ENCODE data around the gene SPC25.
A peak's percentile ranks its signal among the peaks of the same experiment; 100 is the strongest.
"Not testable (repeated sequence)": the region's sequence is repeated elsewhere in the genome, so short reads cannot be mapped to it uniquely, and the experiment has no call there.

The SPC25 gene

DNA sequence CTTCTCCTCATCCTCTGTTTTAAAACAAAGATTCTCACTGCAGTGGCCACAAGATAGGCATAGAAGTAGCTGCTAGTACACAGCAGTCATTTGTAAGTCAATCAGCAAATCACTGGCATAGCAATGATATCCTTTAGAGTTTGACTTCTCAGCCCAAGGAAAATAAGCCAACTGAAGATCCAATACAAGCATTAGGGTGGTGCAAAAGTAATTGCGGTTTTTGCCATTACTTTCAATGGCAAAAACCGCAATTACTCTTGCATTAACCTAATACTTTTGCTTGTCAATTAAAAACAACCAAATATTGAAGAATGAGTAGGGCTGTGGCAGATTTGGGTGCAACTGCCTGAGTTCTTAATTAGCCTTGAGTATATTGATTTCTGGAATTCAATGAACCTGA is 13.7 kb upstream of the SPC25 start:
- DNase-seq (ENCODE audit: low spot score), result no peak

DNA sequence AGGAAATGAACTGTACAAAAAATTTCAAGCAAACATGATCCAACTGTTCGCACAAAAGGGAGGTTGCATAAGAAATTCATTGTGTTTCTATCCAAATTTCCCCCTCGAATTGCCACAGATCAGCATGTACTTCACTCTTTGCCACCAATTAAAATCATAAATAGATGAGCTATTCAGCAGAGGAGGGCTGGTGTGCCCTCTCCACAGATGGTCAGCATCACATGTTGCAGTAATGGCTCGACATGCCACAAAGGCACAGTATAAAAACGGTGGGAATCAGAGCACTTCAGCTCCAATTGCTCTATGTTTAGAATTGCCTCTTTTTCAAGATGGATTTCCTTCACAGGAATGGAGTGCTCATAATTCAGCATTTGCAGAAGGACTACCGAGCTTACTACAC is 10.8 kb upstream of the SPC25 start, which contains the start of gene G6PC2:
Gene G6PC2 (plus strand): TSS at position 289 of the 400 bp plus-strand sequence. CDS start 41 bp downstream, at position 330.
- no peak for DNase-seq (ENCODE audit: low spot score)

DNA sequence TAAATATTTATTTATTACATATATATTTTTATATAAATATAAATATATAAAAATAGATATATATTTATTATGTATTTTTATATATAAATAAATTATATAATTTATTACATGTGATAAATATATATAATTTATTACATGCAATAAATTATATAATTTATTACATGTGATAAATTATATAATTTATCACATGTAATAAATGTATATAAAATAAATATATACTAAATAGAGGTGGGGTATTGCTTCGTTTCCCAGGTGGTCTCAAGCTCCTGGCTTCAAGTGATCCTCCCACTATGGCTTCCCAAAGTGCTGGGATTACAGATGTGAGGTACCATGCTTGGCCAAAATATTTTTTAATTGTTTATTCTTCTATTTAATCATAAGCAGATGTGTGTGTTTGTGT is 7.2 kb upstream of the SPC25 start:
- DNase-seq (ENCODE audit: low spot score), result no peak

DNA sequence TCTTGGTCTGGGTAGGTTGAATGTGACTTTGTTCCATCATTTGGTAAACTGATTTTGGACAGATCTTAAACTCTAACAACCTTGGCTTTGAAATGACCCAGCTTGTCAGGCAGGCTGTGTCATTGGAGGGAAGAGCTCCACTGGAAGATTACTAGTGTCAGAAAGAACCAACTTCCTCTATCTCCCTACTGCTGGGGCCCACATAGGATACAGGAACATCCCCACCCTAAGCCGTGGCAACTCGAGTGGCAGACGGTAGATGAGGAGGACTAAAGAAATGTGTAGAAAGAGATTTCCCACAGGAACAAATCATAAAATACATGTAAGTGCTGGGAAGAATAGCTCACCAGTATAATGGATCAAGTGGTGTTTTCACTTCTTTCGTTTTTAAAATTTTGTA is 6.6 kb upstream of the SPC25 start:
- no peak for DNase-seq (ENCODE audit: low spot score)

DNA sequence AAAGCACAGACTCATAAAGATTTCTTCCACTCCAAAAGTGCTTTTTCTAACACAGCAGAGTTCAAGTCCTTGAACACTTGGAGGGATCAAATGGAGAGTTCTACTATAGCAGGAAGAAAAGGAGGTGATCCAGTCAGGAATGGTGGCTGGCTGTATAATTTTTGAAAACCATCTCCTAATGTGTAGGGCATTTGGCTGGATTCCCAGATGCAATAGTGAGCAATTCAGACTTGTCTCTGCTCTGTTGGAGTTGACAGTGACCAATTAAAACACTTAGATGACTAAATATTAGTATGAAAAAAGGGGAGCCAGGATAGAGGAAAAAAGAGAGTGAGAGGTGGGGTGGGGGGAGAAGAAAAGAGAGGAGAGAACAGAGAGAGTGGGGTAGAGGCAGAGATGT is 5.5 kb upstream of the SPC25 start:
- DNase-seq (ENCODE audit: low spot score), result no peak

DNA sequence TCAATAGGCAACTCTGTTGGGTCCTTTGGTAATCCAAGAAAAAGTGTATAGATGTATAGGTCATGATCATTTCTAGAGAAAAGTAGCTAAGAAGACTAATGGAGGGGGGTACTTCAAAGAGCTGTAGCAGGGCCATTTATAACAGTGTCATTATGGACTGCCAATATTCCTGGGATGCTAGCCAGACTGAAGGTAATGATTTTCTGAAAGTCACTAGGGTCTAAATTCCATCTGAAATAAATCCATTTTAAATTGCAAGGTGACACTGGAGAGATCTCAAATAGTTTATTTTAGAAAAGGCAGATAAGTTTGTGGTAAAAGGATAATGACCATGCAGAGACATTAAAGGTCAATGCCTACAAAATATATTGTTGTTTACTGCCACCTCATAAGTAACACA is 4.5 kb upstream of the SPC25 start:
- no peak for DNase-seq (ENCODE audit: low spot score)

DNA sequence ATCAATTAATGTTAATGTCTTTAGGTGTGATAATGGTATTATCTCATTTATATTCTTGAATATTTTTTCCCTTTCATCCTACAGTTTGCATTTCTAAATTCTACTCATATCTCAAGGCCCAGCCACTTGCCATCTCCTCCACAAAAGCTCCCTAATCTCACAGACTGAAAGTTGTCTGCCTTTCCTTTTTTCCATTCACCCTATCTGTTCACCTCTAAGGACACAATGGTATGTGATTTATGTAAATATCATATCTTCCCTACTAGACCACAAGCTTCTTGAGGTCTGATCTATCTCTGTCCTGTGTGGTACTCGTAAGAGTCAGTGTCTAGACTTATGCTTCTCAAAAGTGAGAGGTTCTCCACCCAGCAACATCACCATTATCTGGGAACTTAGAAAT is 3.9 kb upstream of the SPC25 start:
- no peak for DNase-seq (ENCODE audit: low spot score)

DNA sequence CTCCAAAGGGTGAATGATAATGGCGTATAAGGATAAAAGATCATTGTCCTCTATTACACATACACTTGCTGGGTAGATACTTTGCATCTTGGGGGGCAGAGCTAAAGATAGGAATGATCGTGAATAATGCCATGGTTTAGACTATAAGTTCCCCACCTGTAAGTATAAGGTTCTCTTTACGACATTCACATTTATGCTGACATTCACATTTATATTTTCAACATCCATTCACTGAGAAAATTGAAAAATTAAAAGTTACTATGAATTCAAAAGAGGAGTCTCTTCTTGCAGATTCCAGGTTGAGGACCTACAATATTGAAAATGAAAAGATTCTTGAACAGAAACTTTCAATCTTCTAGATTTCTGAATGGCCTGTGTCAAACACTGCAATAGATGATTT is 2.1 kb upstream of the SPC25 start:
- DNase-seq (ENCODE audit: low spot score), result no peak

DNA sequence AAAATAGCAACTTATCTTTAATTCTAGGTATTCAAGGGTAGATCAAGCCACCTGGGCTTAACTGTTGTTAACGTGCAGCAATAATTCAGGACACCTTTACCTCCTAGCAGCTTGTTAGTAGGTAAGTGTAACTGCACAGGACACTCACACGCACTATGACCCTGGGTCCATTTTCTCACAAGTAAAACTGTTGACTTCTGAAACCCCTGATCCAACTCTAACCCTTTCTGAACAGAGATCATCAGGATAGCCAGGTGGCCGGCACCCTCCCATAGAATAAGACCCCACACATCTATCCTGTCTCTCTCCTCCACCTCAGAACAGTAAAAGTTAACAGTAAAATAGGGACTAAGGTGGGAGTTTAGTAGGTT is 610 bp downstream of the SPC25 start:
- DNase-seq (ENCODE audit: low spot score), result no peak

DNA sequence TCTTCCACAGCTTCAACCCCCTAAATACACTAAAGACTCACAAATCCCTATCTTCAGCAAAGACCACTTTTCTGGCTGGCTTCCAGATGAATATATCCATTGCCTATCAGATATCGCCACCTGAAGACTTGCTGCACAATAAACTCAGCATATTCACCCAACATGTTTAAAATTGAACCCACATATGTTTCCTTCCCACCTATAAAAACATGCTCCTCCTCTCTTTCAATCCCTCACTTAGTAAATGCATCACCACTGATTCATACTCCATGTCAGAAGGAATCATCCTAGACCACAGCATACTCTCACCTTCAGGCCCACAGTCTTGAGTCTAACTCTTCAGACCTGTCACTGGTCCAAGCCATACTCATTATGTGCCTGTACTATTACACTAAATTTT is 5.3 kb downstream of the SPC25 start:
- peak; percentile 4 for DNase-seq (ENCODE audit: low spot score)

DNA sequence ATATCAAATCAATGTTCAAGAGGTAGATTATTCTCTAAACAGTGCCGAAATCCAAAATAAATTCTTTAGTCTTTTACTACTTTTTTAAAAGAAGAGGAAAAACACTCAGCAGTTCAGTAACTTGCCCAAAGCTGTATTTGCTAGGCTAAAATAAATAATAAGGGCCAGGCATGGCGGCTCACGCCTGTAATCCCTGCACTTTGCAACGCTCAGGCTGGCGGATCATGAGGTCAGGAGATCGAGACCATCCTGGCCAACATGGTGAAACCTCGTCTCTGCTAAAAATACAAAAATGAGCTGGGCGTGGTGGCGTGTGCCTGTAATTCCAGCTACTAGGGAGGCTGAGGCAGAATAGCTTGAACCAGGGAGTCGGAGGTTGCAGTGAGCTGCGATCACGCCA is 8.1 kb downstream of the SPC25 start:
- not testable (repeated sequence) for DNase-seq (ENCODE audit: low spot score)

DNA sequence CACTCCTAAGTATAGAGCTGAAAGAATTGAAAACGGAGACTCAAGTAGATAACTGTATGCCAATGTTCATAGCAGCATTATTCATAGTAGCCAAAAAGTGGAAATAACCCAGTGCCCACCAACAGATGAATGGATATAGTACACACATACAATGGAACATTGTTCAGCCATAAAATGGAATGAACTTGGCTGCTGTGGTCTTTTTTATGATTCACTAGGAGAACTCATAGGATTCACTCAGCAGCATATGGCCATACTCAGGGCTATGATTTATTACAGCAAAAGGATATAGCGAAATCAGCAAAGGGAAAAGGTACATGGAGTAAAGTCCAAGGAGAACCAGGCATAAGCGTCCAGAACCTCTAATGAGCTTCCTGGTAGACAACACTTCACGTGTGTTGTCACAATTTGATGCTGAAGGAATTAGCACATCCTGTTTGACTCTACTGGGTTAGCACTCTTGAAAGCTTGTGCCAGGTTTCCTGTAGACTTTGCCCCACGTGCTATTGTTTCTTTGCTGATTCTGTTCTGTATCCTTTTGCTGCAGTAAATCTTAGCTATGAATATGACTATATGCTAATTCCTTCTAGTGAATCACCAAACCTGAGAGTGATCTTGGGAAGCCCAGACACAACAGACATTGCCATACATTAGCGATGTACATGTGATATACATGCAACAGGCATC is 15.7 kb downstream of the SPC25 start:
- no peak for DNase-seq (ENCODE audit: low spot score)

DNA sequence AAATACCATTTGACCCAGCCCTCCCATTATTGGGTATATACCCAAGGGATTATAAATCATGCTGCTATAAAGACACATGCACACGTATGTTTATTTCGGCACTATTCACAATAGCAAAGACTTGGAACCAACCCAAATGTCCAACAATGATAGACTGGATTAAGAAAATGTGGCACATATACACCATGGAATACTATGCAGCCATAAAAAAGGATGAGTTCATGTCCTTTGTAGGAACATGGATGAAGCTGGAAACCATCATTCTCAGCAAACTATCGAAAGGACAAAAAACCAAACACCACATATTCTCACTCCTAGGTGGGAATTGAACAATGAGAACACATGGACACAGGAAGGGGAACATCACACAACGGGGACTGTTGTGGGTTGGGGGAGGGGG is 19.4 kb downstream of the SPC25 start:
- DNase-seq (ENCODE audit: low spot score), result not testable (repeated sequence)

DNA sequence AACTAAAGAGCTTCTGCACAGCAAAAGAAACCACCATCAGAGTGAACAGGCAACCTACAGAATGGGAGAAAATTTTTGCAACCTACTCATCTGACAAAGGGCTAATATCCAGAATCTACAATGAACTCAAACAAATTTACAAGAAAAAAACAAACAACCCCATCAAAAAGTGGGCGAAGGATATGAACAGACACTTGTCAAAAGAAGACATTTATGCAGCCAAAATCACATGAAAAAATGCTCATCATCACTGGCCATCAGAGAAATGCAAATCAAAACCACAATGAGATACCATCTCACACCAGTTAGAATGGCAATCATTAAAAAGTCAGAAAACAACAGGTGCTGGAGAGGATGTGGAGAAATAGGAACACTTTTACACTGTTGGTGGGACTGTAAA is 19.9 kb downstream of the SPC25 start:
- DNase-seq (ENCODE audit: low spot score), result not testable (repeated sequence)

DNA sequence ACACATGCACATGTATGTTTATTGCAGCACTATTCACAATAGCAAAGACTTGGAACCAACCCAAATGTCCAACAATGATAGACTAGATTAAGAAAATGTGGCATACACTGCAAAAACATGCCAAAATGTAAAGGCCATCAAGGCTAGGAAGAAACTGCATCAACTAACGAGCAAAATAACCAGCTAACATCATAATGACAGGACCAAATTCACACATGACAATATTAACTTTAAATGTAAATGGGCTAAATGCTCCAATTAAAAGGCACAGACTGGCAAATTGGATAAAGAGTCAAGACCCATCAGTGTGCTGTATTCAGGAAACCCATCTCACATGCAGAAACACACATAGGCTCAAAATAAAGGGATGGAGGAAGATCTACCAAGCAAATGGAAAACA is 23.1 kb downstream of the SPC25 start:
- DNase-seq (ENCODE audit: low spot score), result not testable (repeated sequence)

DNA sequence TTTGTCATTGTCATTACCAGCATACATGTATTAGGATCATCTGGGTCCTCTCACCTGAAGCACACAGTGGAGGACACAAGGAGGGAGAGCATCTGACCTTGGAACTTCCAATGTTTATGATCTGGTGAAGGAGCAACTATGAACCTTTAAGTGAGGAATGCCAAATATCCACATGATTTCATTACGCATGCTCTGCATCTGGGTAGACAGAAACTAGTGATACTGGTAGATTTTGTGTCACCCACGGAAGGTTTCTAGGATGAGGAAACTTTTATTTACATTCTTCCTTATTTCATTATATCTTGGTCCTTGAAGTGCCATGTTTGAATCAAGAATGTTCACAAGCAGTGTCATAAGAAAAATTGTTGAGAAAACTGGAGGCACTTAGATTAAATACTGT is 32.1 kb downstream of the SPC25 start:
- DNase-seq (ENCODE audit: low spot score), result no peak

DNA sequence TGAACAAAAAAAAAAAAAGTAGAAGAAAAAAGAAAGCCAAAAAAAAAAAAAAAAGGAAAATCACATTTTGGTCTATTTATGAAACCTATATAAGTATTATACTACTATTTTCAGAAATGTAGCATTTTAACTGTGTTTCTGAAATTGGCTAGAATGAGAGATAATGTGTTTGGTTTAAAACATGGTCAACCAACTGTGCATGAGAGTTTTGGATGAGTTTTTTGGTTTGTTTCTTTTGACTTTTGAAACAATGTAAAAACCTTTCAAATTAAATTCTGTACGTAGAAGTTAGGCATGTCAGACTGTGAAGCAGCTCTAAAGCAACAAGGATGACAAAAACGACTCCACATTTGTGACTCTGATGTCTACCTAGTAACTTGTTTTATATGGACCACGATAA is 34.6 kb downstream of the SPC25 start:
- DNase-seq (ENCODE audit: low spot score), result no peak

DNA sequence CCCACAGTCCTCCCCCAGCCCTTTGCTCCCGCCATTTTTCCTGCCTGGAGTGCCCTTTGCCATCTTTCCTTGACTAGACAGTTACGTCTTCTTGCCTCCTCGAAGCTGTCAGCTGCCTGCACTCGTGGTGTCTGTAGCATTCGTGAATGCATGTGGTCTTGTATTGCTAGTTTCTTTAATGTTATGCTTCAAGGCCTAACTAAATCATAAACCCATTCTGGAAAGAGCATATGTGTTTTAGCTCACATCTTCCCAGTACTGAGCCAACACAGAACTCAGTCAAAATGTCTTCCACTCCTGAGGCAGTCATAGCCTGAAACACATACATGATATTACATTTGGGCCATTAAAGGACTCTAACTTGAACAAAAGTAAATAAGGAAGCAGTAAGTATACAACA is 35.6 kb downstream of the SPC25 start:
- DNase-seq (ENCODE audit: low spot score), result no peak

DNA sequence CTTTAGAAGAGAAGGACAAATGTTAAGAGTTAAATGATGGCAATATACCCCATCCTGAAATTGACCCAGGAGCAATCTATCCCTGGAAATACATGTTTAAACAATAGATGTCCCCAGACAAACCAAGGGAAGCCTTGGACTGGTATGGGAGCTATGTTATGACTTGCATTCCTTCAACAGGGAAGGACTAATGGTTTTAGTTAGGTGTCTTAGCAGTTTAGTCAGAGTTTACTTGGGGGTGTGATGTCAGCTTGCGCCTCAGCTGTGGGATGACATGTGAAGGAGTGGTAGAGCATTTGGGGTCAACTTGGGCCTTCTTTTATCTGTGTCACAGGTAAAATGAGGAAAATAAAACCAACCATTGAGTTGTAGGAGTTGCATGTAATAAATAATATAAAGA is 36.8 kb downstream of the SPC25 start:
- DNase-seq (ENCODE audit: low spot score), result no peak

DNA sequence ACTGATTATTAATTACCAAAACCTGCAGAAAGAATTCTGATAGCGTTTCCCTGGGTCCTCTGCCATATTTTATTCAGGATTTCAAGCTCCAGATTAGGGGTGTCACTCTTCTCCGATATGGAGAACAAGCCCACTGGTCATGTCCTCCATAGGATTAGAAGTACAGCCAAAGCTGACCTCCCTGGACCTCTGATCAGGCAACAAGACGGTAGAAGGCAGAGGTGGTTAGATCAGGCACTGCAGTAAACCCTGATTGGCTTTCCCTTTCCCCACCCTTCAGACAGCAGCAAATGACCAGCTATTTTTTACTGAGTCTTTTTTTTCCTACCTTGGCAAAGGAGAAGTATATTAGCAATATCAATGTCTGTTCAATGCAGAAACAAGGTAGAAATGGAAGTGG is 37.7 kb downstream of the SPC25 start:
- no peak for DNase-seq (ENCODE audit: low spot score)

DNA sequence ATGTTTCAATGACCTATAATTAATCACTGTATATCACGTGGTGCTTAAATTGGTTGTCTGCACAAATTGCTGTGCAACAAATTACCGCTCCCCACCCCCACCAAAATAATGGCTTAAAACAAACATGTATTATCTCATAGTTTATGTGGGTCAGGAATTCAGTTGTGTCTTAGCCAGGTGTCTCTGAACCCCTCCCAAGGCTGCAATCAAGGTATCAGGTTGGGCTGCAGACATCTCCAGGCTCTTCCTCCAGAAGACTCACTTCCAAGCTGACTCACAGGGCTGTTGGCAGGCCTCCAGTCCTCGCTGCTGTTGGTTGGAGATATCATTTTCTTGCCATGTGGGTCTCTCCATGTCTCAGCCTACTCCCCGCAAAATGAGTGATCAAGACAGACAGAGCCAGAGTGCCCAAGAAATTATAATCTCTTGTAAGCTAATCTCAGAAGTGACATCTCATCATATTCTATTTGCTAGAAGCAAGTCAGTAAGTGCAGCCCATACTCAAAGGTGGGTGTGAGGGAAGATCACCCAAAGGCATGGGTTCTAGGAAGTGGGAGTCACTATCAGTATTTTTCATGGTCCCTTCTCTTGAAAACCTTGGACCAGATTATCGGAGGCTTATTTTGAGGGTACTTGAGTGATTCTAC is 38.4 kb downstream of the SPC25 start:
- DNase-seq (ENCODE audit: low spot score), result peak; percentile 41

DNA sequence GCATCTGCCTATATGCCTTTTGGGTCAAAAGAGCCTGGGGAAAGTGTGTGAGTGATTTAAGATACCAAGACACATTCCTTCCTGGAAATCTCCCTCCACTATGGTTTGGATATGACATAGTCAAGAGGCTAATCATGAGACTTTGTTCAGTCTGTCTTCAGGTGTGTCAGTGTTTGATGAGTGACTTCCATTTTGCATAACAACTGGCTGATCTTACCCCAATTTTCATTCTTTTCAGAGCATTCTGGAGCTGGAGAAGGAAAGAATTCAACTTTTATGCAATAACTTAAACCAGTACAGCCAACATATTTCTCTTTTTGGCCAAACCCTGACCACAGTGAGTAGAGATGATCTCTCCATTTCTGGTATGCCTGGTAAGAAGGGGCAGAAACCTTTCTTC is 39.4 kb downstream of the SPC25 start:
- no peak for DNase-seq (ENCODE audit: low spot score)

DNA sequence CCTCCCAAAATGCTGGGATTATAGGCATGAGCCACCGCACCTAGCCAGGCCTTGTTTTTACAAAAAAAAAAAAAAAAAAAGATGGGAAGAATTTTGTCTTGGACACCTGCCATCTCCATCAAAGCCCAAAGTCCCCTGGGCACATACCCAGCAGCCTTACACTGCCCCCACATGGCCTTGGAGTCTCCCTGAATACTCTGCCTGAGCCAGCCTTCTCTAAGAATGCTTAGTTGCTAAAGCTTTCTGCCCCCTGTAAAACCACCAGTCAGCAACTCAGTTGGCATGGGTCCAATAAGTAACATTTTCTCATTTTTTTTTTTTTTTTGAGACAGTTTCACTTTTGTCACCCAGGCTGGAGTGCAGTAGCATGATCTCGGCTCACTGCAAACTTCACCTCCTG is 40.6 kb downstream of the SPC25 start:
- DNase-seq (ENCODE audit: low spot score), result peak; percentile 16

DNA sequence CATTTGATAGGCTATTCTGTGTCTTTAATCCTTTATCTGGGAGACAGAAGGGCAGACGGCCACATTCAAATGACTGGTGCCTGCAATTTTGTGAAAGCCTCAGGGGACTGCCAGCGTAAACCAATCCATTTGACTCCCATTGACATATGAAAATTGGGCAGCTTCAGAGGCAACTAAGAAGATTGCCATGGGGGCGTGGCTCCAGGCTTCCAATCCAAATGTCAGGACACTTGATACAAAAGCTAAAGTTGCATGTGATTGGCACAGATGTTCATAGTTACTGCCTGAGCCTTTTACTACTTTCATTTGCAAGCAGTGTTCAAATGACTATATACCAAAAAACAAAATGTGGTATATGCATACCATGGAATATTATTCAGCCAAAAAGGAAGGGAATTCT is 42.0 kb downstream of the SPC25 start:
- no peak for DNase-seq (ENCODE audit: low spot score)

Measured in GM03348 (cell line).